GM12878 (cell line): ENCODE data around the gene TUBB3. TPM values are rescaled to one million over a fixed set of nuclear protein-coding genes. Genes with fewer than 3 reads are reported as not detected.

Source experiments
- ATAC-seq: fragments of 200-7000 bp; cut with Tn5 transposase; 3 replicates; pipeline ENCODE4 v1.9.1; 2020; ENCODE audit warnings: mild to moderate bottlenecking, moderate library complexity
- BruUV-seq: library from RNA; stranded (reverse); fragments of 400-500 nt; replicated peaks from 2 replicates; lab custom pipeline; 2021; lab: Mats Ljungman, UMichigan
- CTCF ChIA-PET: fragments of 300-600 bp; sonication (Branson Sonifier 250); formaldehyde crosslinking; extraction: SDS; loops from one replicate; lab custom pipeline; 2021; ENCODE audit warnings: inconsistent platforms; lab: Yijun Ruan, JAX
- POLR2A ChIA-PET: fragments of 350-600 bp; formaldehyde crosslinking; extraction: SDS; loops from one replicate; lab custom pipeline; 2021; ENCODE audit warnings: inconsistent platforms; lab: Charles Lee
- RAD21 ChIA-PET: fragments of 300-600 bp; sonication (Branson Sonifier 250); formaldehyde crosslinking; loops from one replicate; lab custom pipeline; 2023; ENCODE audit warnings: antibody characterized with exemption; ENCODE audit not compliant: unreplicated experiment; lab: Charles Lee
- SMC1A ChIA-PET: fragments of 300-600 bp; sonication (Branson Sonifier 250); formaldehyde crosslinking; loops from one replicate; lab custom pipeline; 2023; ENCODE audit not compliant: unreplicated experiment, uncharacterized antibody; lab: Charles Lee
- DNase-seq: peaks from one replicate; pipeline ENCODE4 v3.0.0-alpha.2; 2011; ENCODE audit warnings: low read depth, low spot score
- FAIRE-seq: peaks from 3 replicates; lab custom pipeline; 2011; peaks lifted over from hg19 to GRCh38; lab: Jason Lieb, UNC
- H2AFZ ChIP-seq: 2 replicates; pipeline ENCODE4 v1.6.0; 2011; ENCODE audit warnings: low read depth, low read length, control low read depth; ENCODE audit not compliant: control insufficient read depth
- H3K27ac ChIP-seq: 2 replicates; pipeline ENCODE4 v1.5.1; 2011; ENCODE audit warnings: control low read depth; ENCODE audit not compliant: control insufficient read depth, insufficient read depth
- H3K27me3 ChIP-seq, 2 experiments: replicated peaks in 1 of 2; 2 replicates each; pipeline versions ENCODE4 v1.6.0 to v1.6.1; 2011; ENCODE audit warnings: low read length in 1 of 2; ENCODE audit not compliant: control insufficient read depth in 2 of 2, insufficient read depth in 2 of 2
- H3K36me3 ChIP-seq, 2 experiments: 2 replicates each; pipeline ENCODE4 v1.5.1; 2011; ENCODE audit warnings: low read length in 1 of 2; ENCODE audit not compliant: control insufficient read depth in 2 of 2, insufficient read depth in 2 of 2
- H3K4me1 ChIP-seq: 2 replicates; pipeline ENCODE4 v1.6.1; 2011; ENCODE audit warnings: mild to moderate bottlenecking, low read length, moderate library complexity, mixed read lengths; ENCODE audit not compliant: control insufficient read depth, insufficient read depth
- H3K4me2 ChIP-seq: 2 replicates; pipeline ENCODE4 v1.6.0; 2011; ENCODE audit warnings: control low read depth; ENCODE audit not compliant: control insufficient read depth, insufficient read depth
- H3K4me3 ChIP-seq: fragments of 200-600 bp; sonication (generic); 2 replicates; pipeline ENCODE4 v1.5.1; 2016
- H3K79me2 ChIP-seq: 2 replicates; pipeline ENCODE4 v1.6.0; 2011; ENCODE audit warnings: low read length; ENCODE audit not compliant: control insufficient read depth, insufficient read depth
- H3K9ac ChIP-seq: 2 replicates; pipeline ENCODE4 v1.8.0; 2011; ENCODE audit warnings: low read length, control low read depth, mixed read lengths; ENCODE audit not compliant: control insufficient read depth, insufficient read depth
- H3K9me3 ChIP-seq: replicated peaks from 3 replicates; pipeline ENCODE4 v1.5.1; 2011; ENCODE audit warnings: mild to moderate bottlenecking, low read length; ENCODE audit not compliant: control insufficient read depth, insufficient read depth
- H4K20me1 ChIP-seq: 2 replicates; pipeline ENCODE4 v1.6.0; 2011; ENCODE audit not compliant: control insufficient read depth, insufficient read depth
- CREB1 ChIP-seq: IDR thresholded peaks from 2 replicates; pipeline ENCODE4 v1.6.1; 2012; ENCODE audit warnings: low read depth, mild to moderate bottlenecking, inconsistent platforms
- HSF1 ChIP-seq: fragments of 150-350 bp; IDR thresholded peaks from 2 replicates; pipeline ENCODE4 v1.6.1; 2014; ENCODE audit warnings: mild to moderate bottlenecking, low read depth, low read length
- IRF4 ChIP-seq: IDR thresholded peaks from 2 replicates; pipeline ENCODE4 v1.6.1; 2011; ENCODE audit warnings: low read depth, low read length
- MTA3 ChIP-seq: IDR thresholded peaks from 2 replicates; pipeline ENCODE4 v1.6.1; 2012; ENCODE audit warnings: low read length, inconsistent platforms, borderline replicate concordance
- RAD21 ChIP-seq: IDR thresholded peaks from 2 replicates; pipeline ENCODE4 v1.6.1; 2011; ENCODE audit warnings: mild to moderate bottlenecking, low read depth, low read length, moderate library complexity; ENCODE audit not compliant: insufficient read depth
- RELA ChIP-seq: fragments of 450-650 bp; IDR thresholded peaks from 2 replicates; pipeline ENCODE4 v1.8.0; 2014; ENCODE audit warnings: borderline replicate concordance; ENCODE audit not compliant: partially characterized antibody
- TAF1 ChIP-seq: IDR thresholded peaks from 2 replicates; pipeline ENCODE4 v1.6.1; 2011; ENCODE audit warnings: mild to moderate bottlenecking, low read depth, low read length, borderline replicate concordance
- ZBTB40 ChIP-seq: fragments of 450-650 bp; IDR thresholded peaks from 2 replicates; pipeline ENCODE4 v1.6.1; 2016; ENCODE audit warnings: mild to moderate bottlenecking, moderate library complexity, borderline replicate concordance
- ZNF274 ChIP-seq: IDR thresholded peaks from one replicate; pipeline ENCODE4 v1.8.0; 2011; ENCODE audit not compliant: insufficient read length, insufficient read depth
- ZNF592 ChIP-seq: fragments of 450-650 bp; IDR thresholded peaks from 2 replicates; pipeline ENCODE4 v1.6.1; 2017; ENCODE audit warnings: mild to moderate bottlenecking, moderate library complexity
- WGBS: methylation state at CpG from one replicate; pipeline ENCODE4 v1.1.6; 2016; ENCODE audit warnings: low lambda C conversion rate; ENCODE audit not compliant: insufficient replicate concordance, insufficient coverage; ENCODE audit errors: missing lambda C conversion rate; 5-methylcytosine and 5-hydroxymethylcytosine counted together
- in situ Hi-C: fragments of 300-500 bp; cut with MboI; formaldehyde crosslinking; loops from 9 replicates; pipeline ENCODE4 v1.14.3; 2018; ENCODE audit warnings: mixed read lengths
- intact Hi-C: fragments of 100-400 bp; cut with micrococcal nuclease; formaldehyde crosslinking; loops from one replicate; pipeline ENCODE4 v1.14.2; 2022; ENCODE audit not compliant: unreplicated experiment
- polyA plus RNA-seq, 11 experiments: library from polyadenylated mRNA; depleted of rRNA in 4 of 11; unstranded in 6 of 11; stranded (reverse) in 5 of 11; fragments of >200 nt; fragmentation: Nextera tagmentation in 4 of 11; fragmentation: Illumina TruSeq in 1 of 11; extraction: Ambion mirVana in 4 of 11; extraction: Trizol in 1 of 11; gene quantifications; 1 replicate in 1 of 11; 2 replicates in 10 of 11; pipeline versions ENCODE4 v1.2.1 to v1.2.3, GENCODE V29; 2011 to 2016; ENCODE audit warnings: inconsistent platforms in 2 of 11, missing spikeins in 2 of 11, low read depth in 1 of 11
- total RNA-seq, 4 experiments: library from RNA; depleted of rRNA in 3 of 4; stranded (reverse); fragments of >200 nt in 3 of 4; fragmentation: Illumina TruSeq in 1 of 4; extraction: Trizol in 1 of 4; gene quantifications; 2 replicates each; pipeline versions ENCODE4 v1.2.1 to v1.2.3, GENCODE V29; 2013 to 2021
- TF ChIP-seq, protein P1 (sequence below): fragments of 450-650 bp; IDR thresholded peaks from 2 replicates; pipeline ENCODE4 v1.6.1; 2018; ENCODE audit warnings: mild to moderate bottlenecking, low read depth, moderate library complexity; ENCODE audit not compliant: partially characterized antibody

TUBB3 gene
- total and polyA plus RNA-seq, 10 of the 15 experiments (the other 5 are each of a cell fraction or from before 2014, with no cell fraction given): 0.09 to 2.5 (median 0.58) TPM; not detected in 1

- Histone ChIP-seq H3K4me3 (no peak overlapping the region), H3K9me3 (no peaks in the 10 kb centered on the region; the same call in 2 of the 3 replicates), H3K4me1 (no peaks in the 10 kb centered on the region), H2AFZ (no peak overlapping the region), H3K36me3 (peaks cover 10 to 12% of the 10 kb centered on the region in 2 experiments), H4K20me1 (no peaks in the 10 kb centered on the region; the same call in 1 of the 2 replicates), H3K27me3 (no peaks in the 10 kb centered on the region), H3K27ac (no peak overlapping the region), H3K4me2 (no peak overlapping the region), H3K79me2 (no peaks in the 10 kb centered on the region), H3K9ac (no peak overlapping the region)
- ChIA-PET SMC1A (no interaction called here), CTCF (interaction anchor here (0.8 to 2.0 kb wide), 5 partner anchors 15 to 225 kb away, joined by 3 to 12 read pairs (median 5); partner anchors contain the start of gene CDK10), POLR2A (no interaction called here), RAD21 (interaction anchor here (1.4 kb wide), 1 partner anchor 205 kb away, joined by 10 read pairs; no protein-coding TSS in a partner anchor)
- BruUV-seq: no TSS peak
- no peak for FAIRE-seq
- in situ Hi-C loops: no loop called here
- intact Hi-C loops: loop anchor here (10.0 kb wide), 1 partner anchor 207 kb away; the partner anchor contains the start of gene SPATA2L
- no peak for ATAC-seq
- no peak for DNase-seq
- 98% methylated on average over 13 of the region's 14 CpGs for WGBS
- TF ChIP-seq HSF1 (no peak), CREB1 (no peak), MTA3 (no peak), TAF1 (no peak), IRF4 (no peak), ZBTB40 (no peak), ZNF592 (no peak), RAD21 (no peak), RELA (no peak), ZNF274 (no peak)
- TF ChIP-seq, protein P1, sequence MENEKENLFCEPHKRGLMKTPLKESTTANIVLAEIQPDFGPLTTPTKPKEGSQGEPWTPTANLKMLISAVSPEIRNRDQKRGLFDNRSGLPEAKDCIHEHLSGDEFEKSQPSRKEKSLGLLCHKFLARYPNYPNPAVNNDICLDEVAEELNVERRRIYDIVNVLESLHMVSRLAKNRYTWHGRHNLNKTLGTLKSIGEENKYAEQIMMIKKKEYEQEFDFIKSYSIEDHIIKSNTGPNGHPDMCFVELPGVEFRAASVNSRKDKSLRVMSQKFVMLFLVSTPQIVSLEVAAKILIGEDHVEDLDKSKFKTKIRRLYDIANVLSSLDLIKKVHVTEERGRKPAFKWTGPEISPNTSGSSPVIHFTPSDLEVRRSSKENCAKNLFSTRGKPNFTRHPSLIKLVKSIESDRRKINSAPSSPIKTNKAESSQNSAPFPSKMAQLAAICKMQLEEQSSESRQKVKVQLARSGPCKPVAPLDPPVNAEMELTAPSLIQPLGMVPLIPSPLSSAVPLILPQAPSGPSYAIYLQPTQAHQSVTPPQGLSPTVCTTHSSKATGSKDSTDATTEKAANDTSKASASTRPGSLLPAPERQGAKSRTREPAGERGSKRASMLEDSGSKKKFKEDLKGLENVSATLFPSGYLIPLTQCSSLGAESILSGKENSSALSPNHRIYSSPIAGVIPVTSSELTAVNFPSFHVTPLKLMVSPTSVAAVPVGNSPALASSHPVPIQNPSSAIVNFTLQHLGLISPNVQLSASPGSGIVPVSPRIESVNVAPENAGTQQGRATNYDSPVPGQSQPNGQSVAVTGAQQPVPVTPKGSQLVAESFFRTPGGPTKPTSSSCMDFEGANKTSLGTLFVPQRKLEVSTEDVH: no peak
These were observed 11.8 kb upstream of the TUBB3 start for GRCh38 chr16:89911375-89911774.
